ENCODE results near the gene PKIB.

Gene PKIB

GRCh38 chr6:122620428-122620827 lies 10.2 kb downstream of the PKIB start:
- Histone ChIP-seq H2AFZ (ENCODE audit: low read length) (no peak overlapping the region), H3K4me2 (ENCODE audit: low read depth, low read length) (no peak overlapping the region), H3K4me1 (ENCODE audit: low read length) (no peaks in the 10 kb centered on the region), H4K20me1 (ENCODE audit: insufficient read depth, low read length) (no peaks in the 10 kb centered on the region), H3K36me3 (replicated peaks; ENCODE audit: insufficient read depth, low read length) (no peaks in the 10 kb centered on the region), H3K27me3 (replicated peaks; ENCODE audit: insufficient read depth, low read length) (no peaks in the 10 kb centered on the region), H3K9me3 (replicated peaks; ENCODE audit: insufficient read depth, low read length) (no peaks in the 10 kb centered on the region), H3K27ac (ENCODE audit: low read length) (no peak overlapping the region), H3K9ac (ENCODE audit: low read length) (no peak overlapping the region), H3K4me3 (ENCODE audit: low read length) (no peak overlapping the region), H3F3A (ENCODE audit: insufficient read depth, low read length) (no peaks in the 10 kb centered on the region), H3K79me2 (ENCODE audit: low read length) (no peaks in the 10 kb centered on the region), H3K9me2 (replicated peaks; ENCODE audit: insufficient read depth, low read length) (no peaks in the 10 kb centered on the region)
- no peak for TF ChIP-seq CTCF (IDR thresholded peaks at IDR 0.05; ENCODE audit: low read length)
- TF ChIP-seq EZH2 (optimal IDR thresholded peaks at IDR 0.05; ENCODE audit: low read depth, low read length), result no peak
- TF ChIP-seq EZH2phosphoT487 (IDR thresholded peaks at IDR 0.05; ENCODE audit: low read length), result no peak
- no peak for DNase-seq

GRCh38 chr6:122620902-122621301 lies 10.7 kb downstream of the PKIB start:
- Histone ChIP-seq H3K9ac (ENCODE audit: low read length) (no peak overlapping the region), H3K4me3 (ENCODE audit: low read length) (no peak overlapping the region), H3K4me1 (ENCODE audit: low read length) (no peaks in the 10 kb centered on the region), H3F3A (ENCODE audit: insufficient read depth, low read length) (no peaks in the 10 kb centered on the region), H3K27me3 (replicated peaks; ENCODE audit: insufficient read depth, low read length) (no peaks in the 10 kb centered on the region), H3K9me3 (replicated peaks; ENCODE audit: insufficient read depth, low read length) (no peaks in the 10 kb centered on the region), H3K9me2 (replicated peaks; ENCODE audit: insufficient read depth, low read length) (no peaks in the 10 kb centered on the region), H3K4me2 (ENCODE audit: low read depth, low read length) (no peak overlapping the region), H3K27ac (ENCODE audit: low read length) (no peak overlapping the region), H3K79me2 (ENCODE audit: low read length) (no peaks in the 10 kb centered on the region), H3K36me3 (replicated peaks; ENCODE audit: insufficient read depth, low read length) (no peaks in the 10 kb centered on the region), H4K20me1 (ENCODE audit: insufficient read depth, low read length) (no peaks in the 10 kb centered on the region), H2AFZ (ENCODE audit: low read length) (no peak overlapping the region)
- no peak for DNase-seq
- TF ChIP-seq EZH2 (optimal IDR thresholded peaks at IDR 0.05; ENCODE audit: low read depth, low read length), result no peak
- no peak for TF ChIP-seq CTCF (IDR thresholded peaks at IDR 0.05; ENCODE audit: low read length)
- no peak for TF ChIP-seq EZH2phosphoT487 (IDR thresholded peaks at IDR 0.05; ENCODE audit: low read length)

GRCh38 chr6:122621638-122622037 lies 11.4 kb downstream of the PKIB start:
- Histone ChIP-seq H3K27ac (ENCODE audit: low read length) (no peak overlapping the region), H3K9ac (ENCODE audit: low read length) (no peak overlapping the region), H3K4me3 (ENCODE audit: low read length) (no peak overlapping the region), H3K9me2 (replicated peaks; ENCODE audit: insufficient read depth, low read length) (no peaks in the 10 kb centered on the region), H3K4me1 (ENCODE audit: low read length) (no peaks in the 10 kb centered on the region), H2AFZ (ENCODE audit: low read length) (no peak overlapping the region), H3K9me3 (replicated peaks; ENCODE audit: insufficient read depth, low read length) (no peaks in the 10 kb centered on the region), H3K27me3 (replicated peaks; ENCODE audit: insufficient read depth, low read length) (no peaks in the 10 kb centered on the region), H3K4me2 (ENCODE audit: low read depth, low read length) (no peak overlapping the region), H3K36me3 (replicated peaks; ENCODE audit: insufficient read depth, low read length) (no peaks in the 10 kb centered on the region), H3F3A (ENCODE audit: insufficient read depth, low read length) (no peaks in the 10 kb centered on the region), H4K20me1 (ENCODE audit: insufficient read depth, low read length) (no peaks in the 10 kb centered on the region), H3K79me2 (ENCODE audit: low read length) (no peaks in the 10 kb centered on the region)
- TF ChIP-seq EZH2 (optimal IDR thresholded peaks at IDR 0.05; ENCODE audit: low read depth, low read length) (no peak), EZH2phosphoT487 (IDR thresholded peaks at IDR 0.05; ENCODE audit: low read length) (no peak), CTCF (IDR thresholded peaks at IDR 0.05; ENCODE audit: low read length) (no peak)
- DNase-seq, result no peak
